MM.1S (cell line): ENCODE data around the gene GAS7.

ENCODE experiments used
- DNase-seq: peaks from one replicate; pipeline ENCODE4 v3.0.0-alpha.2; 2015
- H2AFZ ChIP-seq: fragments of 300-600 bp; sonication (generic); 2 replicates; pipeline ENCODE4 v1.6.0; 2016; ENCODE audit warnings: antibody characterized with exemption, low read length
- H3F3A ChIP-seq: fragments of 300-600 bp; sonication (generic); 2 replicates; pipeline ENCODE4 v1.6.1; 2016; ENCODE audit warnings: mild to moderate bottlenecking, antibody characterized with exemption, low read length, moderate library complexity, mixed read lengths; ENCODE audit not compliant: insufficient read depth
- H3K27ac ChIP-seq: fragments of 300-600 bp; sonication (generic); 2 replicates; pipeline ENCODE4 v1.5.1; 2016; ENCODE audit warnings: mild to moderate bottlenecking, low read length
- H3K27me3 ChIP-seq: fragments of 300-600 bp; sonication (generic); replicated peaks from 2 replicates; pipeline ENCODE4 v1.6.0; 2016; ENCODE audit warnings: low read length; ENCODE audit not compliant: insufficient read depth
- H3K36me3 ChIP-seq: fragments of 300-600 bp; sonication (generic); replicated peaks from 2 replicates; pipeline ENCODE4 v1.6.1; 2016; ENCODE audit warnings: mild to moderate bottlenecking, low read length, mixed read lengths; ENCODE audit not compliant: insufficient read depth
- H3K4me1 ChIP-seq: fragments of 300-600 bp; sonication (generic); 2 replicates; pipeline ENCODE4 v1.6.1; 2016; ENCODE audit warnings: low read length, mixed read lengths
- H3K4me2 ChIP-seq: fragments of 300-600 bp; sonication (generic); 2 replicates; pipeline ENCODE4 v1.6.0; 2016; ENCODE audit warnings: low read depth, low read length
- H3K4me3 ChIP-seq: fragments of 300-600 bp; sonication (generic); 2 replicates; pipeline ENCODE4 v1.5.1; 2016; ENCODE audit warnings: low read length, mixed read lengths
- H3K79me2 ChIP-seq: fragments of 300-600 bp; sonication (generic); 2 replicates; pipeline ENCODE4 v1.6.1; 2016; ENCODE audit warnings: mixed run types, low read length, mixed read lengths
- H3K9ac ChIP-seq: fragments of 300-600 bp; sonication (generic); 2 replicates; pipeline ENCODE4 v1.6.1; 2016; ENCODE audit warnings: low read length, mixed read lengths
- H3K9me2 ChIP-seq: fragments of 300-600 bp; sonication (generic); replicated peaks from 2 replicates; pipeline ENCODE4 v1.6.1; 2016; ENCODE audit warnings: mild to moderate bottlenecking, low read length, mixed read lengths; ENCODE audit not compliant: insufficient read depth
- H3K9me3 ChIP-seq: fragments of 300-600 bp; sonication (generic); replicated peaks from 2 replicates; pipeline ENCODE4 v1.6.1; 2016; ENCODE audit warnings: mild to moderate bottlenecking, low read length, mixed read lengths; ENCODE audit not compliant: insufficient read depth
- H4K20me1 ChIP-seq: fragments of 300-600 bp; sonication (generic); 2 replicates; pipeline ENCODE4 v1.6.1; 2016; ENCODE audit warnings: mild to moderate bottlenecking, low read length, moderate library complexity, mixed read lengths; ENCODE audit not compliant: insufficient read depth
- CTCF ChIP-seq: fragments of 300-600 bp; sonication (generic); IDR thresholded peaks from 2 replicates; pipeline ENCODE4 v1.5.1; 2016; ENCODE audit warnings: antibody characterized with exemption, low read length, mixed read lengths
- EZH2 ChIP-seq: fragments of 300-600 bp; sonication (generic); optimal IDR thresholded peaks from 2 replicates; pipeline ENCODE3; 2017; ENCODE audit warnings: low read depth, mild to moderate bottlenecking, antibody characterized with exemption, low read length, mixed read lengths
- EZH2phosphoT487 ChIP-seq: fragments of 300-600 bp; sonication (generic); IDR thresholded peaks from 2 replicates; pipeline ENCODE4 v1.6.1; 2018; ENCODE audit warnings: antibody characterized with exemption, low read length

The GAS7 gene

GRCh38 chr17:10172778-10173177 lies 25.6 kb downstream of the GAS7 start:
- TF ChIP-seq CTCF (no peak), EZH2phosphoT487 (no peak), EZH2 (no peak)
- no peak overlapping the region for H3K27ac ChIP-seq
- H3K9me3 ChIP-seq = no peaks in the 10 kb centered on the region
- H3K36me3 ChIP-seq = no peaks in the 10 kb centered on the region
- no peaks in the 10 kb centered on the region for H3K4me1 ChIP-seq
- no peaks in the 10 kb centered on the region for H3F3A ChIP-seq
- H3K4me2 ChIP-seq = no peak overlapping the region
- H3K9me2 ChIP-seq = no peaks in the 10 kb centered on the region
- H3K79me2 ChIP-seq = no peaks in the 10 kb centered on the region
- H2AFZ ChIP-seq = no peak overlapping the region
- no peaks in the 10 kb centered on the region for H3K27me3 ChIP-seq
- no peak overlapping the region for H3K4me3 ChIP-seq
- H3K9ac ChIP-seq = no peak overlapping the region
- DNase-seq = no peak
- H4K20me1 ChIP-seq = no peaks in the 10 kb centered on the region

DNA sequence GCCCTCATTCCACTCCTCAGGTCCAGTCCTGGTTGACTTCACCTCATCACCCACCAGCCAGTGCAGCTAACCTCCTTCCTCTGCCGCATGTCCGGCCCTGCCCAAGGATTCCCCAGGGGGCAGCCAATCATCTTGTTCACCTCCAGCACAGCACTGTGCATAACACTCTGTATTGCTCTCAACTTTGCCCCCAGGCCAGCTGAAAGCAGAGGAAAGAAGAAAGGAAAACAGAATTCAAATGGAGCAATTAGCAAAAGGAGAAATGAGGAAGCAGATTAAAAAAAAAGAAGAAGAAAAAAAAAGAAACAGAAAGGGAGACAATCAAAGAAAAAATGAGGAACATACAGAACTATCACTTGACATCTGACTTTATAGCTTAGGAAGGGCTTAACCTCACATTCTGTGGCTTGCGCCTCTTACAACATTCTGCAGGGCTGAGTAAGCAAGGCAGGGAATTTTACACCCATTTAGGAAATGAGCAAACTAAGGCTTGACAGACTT lies 26.1 kb downstream of the GAS7 start:
- no peak for DNase-seq
- H3K27me3 ChIP-seq = no peaks in the 10 kb centered on the region
- H4K20me1 ChIP-seq = no peaks in the 10 kb centered on the region
- no peaks in the 10 kb centered on the region for H3K36me3 ChIP-seq
- no peaks in the 10 kb centered on the region for H3F3A ChIP-seq
- H3K4me3 ChIP-seq = no peak overlapping the region
- no peak for TF ChIP-seq CTCF
- TF ChIP-seq EZH2 = no peak
- TF ChIP-seq EZH2phosphoT487 = no peak
- no peak overlapping the region for H3K27ac ChIP-seq
- no peak overlapping the region for H3K9ac ChIP-seq
- no peaks in the 10 kb centered on the region for H3K79me2 ChIP-seq
- H3K9me3 ChIP-seq = no peaks in the 10 kb centered on the region
- H3K9me2 ChIP-seq = no peaks in the 10 kb centered on the region
- H2AFZ ChIP-seq = no peak overlapping the region
- no peaks in the 10 kb centered on the region for H3K4me1 ChIP-seq
- no peak overlapping the region for H3K4me2 ChIP-seq

GRCh38 chr17:10171581-10171981 lies 26.8 kb downstream of the GAS7 start:
- Histone ChIP-seq H3K27me3 (no peaks in the 10 kb centered on the region), H3K79me2 (no peaks in the 10 kb centered on the region), H3K4me2 (no peak overlapping the region), H3K9me2 (no peaks in the 10 kb centered on the region), H3K9ac (no peak overlapping the region), H3K36me3 (no peaks in the 10 kb centered on the region), H3K9me3 (no peaks in the 10 kb centered on the region), H3K4me1 (no peaks in the 10 kb centered on the region), H2AFZ (no peak overlapping the region), H3F3A (no peaks in the 10 kb centered on the region), H4K20me1 (no peaks in the 10 kb centered on the region), H3K4me3 (no peak overlapping the region), H3K27ac (no peak overlapping the region)
- TF ChIP-seq EZH2 (no peak), EZH2phosphoT487 (no peak), CTCF (no peak)
- no peak for DNase-seq
